ENCODE results near the gene KIF4B. TPM values are rescaled to one million over a fixed set of nuclear protein-coding genes. Genes with fewer than 3 reads are reported as not detected.
A peak's percentile ranks its signal among the peaks of the same experiment; 100 is the strongest.

KIF4B gene
- under 1 TPM in 1 of 4 donors, not detected in 3; 0.16 TPM for total RNA-seq
- under 1 TPM in 1 of 3 donors, not detected in 2; 0.01 TPM for polyA plus RNA-seq

GRCh38 chr5:155013526-155013925 is at the start of gene KIF4B:
TSS of gene KIF4B (plus strand) at chr5:155013755. CDS start at chr5:155013860, 105 bp downstream.
- Histone ChIP-seq H3K27me3 (no peaks in the 10 kb centered on the region), H3K36me3 (no peaks in the 10 kb centered on the region), H3K4me1 (no peaks in the 10 kb centered on the region), H3K4me3 (no peak within 1 kb of the TSS), H3K9me3 (no peaks in the 10 kb centered on the region), H3K27ac (no peak within 1 kb of the TSS)
- DNase-seq, result no peak
- intact Hi-C loops (cut with DNase I), result no loop called here
- 96% methylated on average over 21 of the region's 21 CpGs for WGBS, 2 donors
- TF ChIP-seq CTCF (IDR thresholded peaks at IDR 0.05) (no peak), EP300 (IDR thresholded peaks at IDR 0.05) (no peak), POLR2A (IDR thresholded peaks at IDR 0.05) (no peak), POLR2AphosphoS5 (IDR thresholded peaks at IDR 0.05) (no peak)

- no peak for DNase-seq
- WGBS, 2 donors, result 92% methylated on average over 7 of the region's 7 CpGs
Measured at GRCh38 chr5:154966081-154966841, 47.3 kb upstream of the KIF4B start.

GRCh38 chr5:154966874-154967273 is 46.7 kb upstream of the KIF4B start:
- Histone ChIP-seq H3K9me3 (no peaks in the 10 kb centered on the region), H3K27ac (no peak overlapping the region), H3K27me3 (no peaks in the 10 kb centered on the region), H3K36me3 (peaks cover 6 to 40% (median 11%) of the 10 kb centered on the region in 4 donors), H3K4me3 (no peak overlapping the region), H3K4me1 (no peaks in the 10 kb centered on the region)
- WGBS, 2 donors, result 93 to 95% methylated on average over 3 of the region's 3 CpGs
- TF ChIP-seq EP300 (IDR thresholded peaks at IDR 0.05) (no peak), POLR2AphosphoS5 (IDR thresholded peaks at IDR 0.05) (no peak), CTCF (IDR thresholded peaks at IDR 0.05) (no peak), POLR2A (IDR thresholded peaks at IDR 0.05) (no peak)
- intact Hi-C loops (cut with DNase I), result no loop called here
- no peak for DNase-seq

More at GRCh38 chr5:154966081-154966841, 47.3 kb upstream of the KIF4B start:
- intact Hi-C loops (cut with DNase I), result no loop called here
- no peaks in the 10 kb centered on the region for H3K9me3 ChIP-seq
- no peak overlapping the region for H3K4me3 ChIP-seq
- H3K4me1 ChIP-seq, result no peaks in the 10 kb centered on the region
- no peaks in the 10 kb centered on the region for H3K27me3 ChIP-seq
- H3K27ac ChIP-seq, result no peak overlapping the region
- TF ChIP-seq CTCF (IDR thresholded peaks at IDR 0.05) (no peak), EP300 (IDR thresholded peaks at IDR 0.05) (no peak), POLR2A (IDR thresholded peaks at IDR 0.05) (no peak), POLR2AphosphoS5 (IDR thresholded peaks at IDR 0.05) (no peak)
- peaks cover 6 to 46% (median 14%) of the 10 kb centered on the region in 4 donors for H3K36me3 ChIP-seq

- Histone ChIP-seq H3K27ac (no peak overlapping the region), H3K27me3 (no peaks in the 10 kb centered on the region), H3K9me3 (no peaks in the 10 kb centered on the region), H3K4me3 (no peak overlapping the region), H3K4me1 (no peaks in the 10 kb centered on the region), H3K36me3 (peaks cover 6 to 33% (median 11%) of the 10 kb centered on the region in 4 donors)
- peak in 1 of 4 experiments; percentile 22 for TF ChIP-seq CTCF (IDR thresholded peaks at IDR 0.05)
- no peak for TF ChIP-seq EP300 (IDR thresholded peaks at IDR 0.05)
- WGBS, 2 donors, result 85 to 86% methylated on average over 5 of the region's 5 CpGs
- no peak for DNase-seq
- intact Hi-C loops (cut with DNase I), result no loop called here
Measured at GRCh38 chr5:154967421-154968024, 46.0 kb upstream of the KIF4B start.
